HuH-7.5 (cell line): ENCODE data around the gene TRAPPC12.

Source experiments
- DNase-seq: peaks from one replicate; pipeline ENCODE4 v3.0.0; 2011; ENCODE audit warnings: low spot score

TRAPPC12 gene

DNA sequence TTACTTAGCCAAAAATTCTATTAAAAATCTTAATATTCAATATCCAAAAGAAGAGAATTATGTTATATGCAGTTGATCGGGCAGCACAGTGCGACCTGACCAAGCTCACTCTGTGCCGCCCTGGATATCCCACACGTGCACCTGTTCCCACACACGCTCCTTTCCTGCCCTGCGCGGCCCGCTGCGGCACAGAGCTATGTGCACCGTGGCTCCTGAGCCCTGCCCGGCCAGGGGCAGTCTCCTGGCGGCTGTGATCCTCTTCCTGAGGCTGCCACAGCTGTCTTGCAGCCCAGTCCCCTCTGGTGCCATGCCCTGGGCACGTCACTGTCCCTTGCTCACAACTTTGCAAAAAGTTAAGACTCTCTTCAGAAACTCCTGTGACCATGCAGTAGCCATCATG, 29.3 kb downstream of the TRAPPC12 start:
- no peak for DNase-seq

DNA sequence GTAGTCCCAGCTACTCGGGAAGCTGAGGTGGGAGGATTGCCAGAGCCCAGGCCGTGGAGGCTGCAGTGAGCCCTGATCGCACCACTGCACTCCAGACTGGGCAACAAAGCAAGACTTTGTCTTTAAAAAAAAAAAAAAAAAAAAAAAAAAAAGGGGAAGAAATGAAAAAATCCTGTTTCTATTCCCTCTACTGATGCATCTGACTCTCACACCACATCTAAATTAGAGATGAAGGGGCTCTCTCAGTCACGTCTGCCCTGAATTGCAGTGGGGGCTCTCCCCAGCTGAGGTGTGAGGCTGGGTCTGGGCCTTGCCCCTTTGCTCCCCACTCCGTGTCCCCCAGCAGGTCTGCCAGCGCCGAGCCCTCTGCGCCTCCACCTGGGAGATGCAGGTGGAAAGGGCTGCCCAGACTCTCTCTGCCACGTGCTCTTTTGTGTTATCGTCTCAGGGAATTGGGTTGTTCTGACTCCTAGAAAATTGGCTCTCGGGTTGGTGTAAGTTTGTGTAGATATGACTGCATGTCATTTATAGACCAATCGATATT, 30.2 kb downstream of the TRAPPC12 start:
- no peak for DNase-seq

DNA sequence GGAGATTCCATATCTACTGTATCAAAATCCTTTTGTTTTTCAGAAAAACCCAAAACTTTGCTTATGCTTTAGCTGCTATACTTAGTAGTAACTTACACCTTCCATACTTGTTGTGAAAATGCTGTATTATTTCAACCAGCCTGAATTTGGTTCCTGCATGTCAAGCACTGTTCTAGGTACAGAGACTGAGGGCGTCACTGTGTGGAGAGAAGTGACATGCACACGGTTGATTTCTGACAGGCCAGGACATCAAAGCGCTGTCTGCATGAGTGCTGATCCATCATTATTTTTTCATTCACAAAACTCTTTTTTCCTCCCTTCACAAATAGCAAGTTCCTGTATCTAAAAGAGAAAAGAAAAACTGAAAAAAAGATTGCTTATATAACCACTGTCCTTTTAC, 31.6 kb downstream of the TRAPPC12 start:
- no peak for DNase-seq

DNA sequence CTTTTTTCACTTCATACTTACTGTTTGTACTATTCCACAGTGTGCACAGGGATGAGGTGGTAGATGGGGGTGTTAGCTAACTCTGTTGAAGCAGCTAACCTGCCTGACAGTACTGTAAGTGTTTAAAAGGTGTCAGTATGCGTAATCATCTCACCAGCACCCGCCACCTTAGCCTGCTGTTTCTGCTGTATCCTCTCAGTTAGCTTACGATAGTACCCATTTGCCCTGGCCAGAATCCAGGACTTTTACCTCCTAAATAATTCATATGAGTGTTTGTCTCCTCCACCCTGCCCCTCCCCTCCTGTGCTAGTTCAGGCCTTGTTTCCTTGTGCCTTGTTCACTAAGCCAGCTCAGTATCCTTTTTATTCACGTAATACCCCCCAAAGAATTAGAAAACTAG, 34.2 kb downstream of the TRAPPC12 start:
- DNase-seq = no peak

DNA sequence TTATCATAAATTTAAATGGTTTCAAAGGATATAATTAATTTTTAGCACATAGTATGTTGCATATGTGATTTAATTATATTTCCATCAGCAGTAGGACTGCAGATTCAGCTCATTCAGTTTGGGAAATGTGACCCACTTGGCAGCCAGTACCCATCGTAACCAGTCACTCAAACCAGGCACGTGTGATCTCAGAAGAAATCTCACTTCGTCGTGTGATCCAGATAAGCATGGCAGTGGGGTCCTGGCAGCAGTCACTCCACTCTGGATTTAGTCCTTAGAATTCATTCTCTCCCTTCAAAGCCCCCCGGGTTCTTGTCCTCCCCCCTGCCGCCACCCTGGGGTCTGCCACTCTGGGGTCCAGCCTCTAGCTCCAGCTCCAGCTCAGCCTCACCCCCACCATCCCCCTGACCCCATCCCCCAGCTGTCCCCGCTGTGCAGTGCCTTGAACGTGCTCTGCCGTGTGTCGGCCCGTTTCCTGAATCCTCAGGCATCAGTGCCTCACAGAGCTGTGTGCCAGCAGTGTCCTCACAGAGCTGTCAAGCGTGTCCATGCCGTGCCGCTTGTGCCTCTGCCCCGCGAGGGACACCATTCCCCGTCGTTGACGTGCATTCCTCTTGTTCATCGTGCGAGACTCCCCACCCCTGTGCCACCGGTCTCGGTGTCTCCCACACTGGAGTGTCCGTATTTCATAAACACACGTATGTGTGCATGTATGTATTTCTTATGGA, 34.8 kb downstream of the TRAPPC12 start:
- DNase-seq = no peak

DNA sequence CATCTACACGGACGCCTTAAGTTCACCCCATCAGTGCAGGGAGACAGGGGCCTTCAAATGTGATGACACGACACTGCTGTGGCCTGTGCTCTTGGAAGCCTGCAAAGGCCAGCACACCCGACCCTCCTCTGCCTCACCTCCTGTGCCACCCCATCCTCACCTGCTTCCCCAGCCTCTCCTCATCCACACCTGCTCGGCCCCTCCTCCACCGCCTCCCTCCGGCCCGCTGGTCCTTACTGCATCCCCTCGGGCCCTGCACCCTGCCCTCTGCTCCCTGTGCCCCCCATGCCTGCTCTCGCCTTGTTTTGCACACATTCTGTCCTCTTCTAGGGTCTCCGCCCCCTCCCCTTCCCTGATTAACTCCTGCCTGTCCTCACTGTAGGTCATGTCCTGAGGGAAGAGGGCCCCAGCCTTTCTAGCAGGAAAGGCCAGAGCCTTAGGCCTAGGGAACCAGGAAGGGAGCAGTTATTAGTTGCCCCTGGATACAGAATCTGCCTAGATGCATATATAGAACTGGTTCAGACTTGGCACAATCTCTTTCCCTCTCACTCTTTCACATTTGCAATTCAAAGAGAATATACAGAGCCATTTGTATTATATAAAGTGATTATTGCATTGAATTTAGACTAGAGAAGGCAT, 39.4 kb downstream of the TRAPPC12 start:
- DNase-seq = no peak

DNA sequence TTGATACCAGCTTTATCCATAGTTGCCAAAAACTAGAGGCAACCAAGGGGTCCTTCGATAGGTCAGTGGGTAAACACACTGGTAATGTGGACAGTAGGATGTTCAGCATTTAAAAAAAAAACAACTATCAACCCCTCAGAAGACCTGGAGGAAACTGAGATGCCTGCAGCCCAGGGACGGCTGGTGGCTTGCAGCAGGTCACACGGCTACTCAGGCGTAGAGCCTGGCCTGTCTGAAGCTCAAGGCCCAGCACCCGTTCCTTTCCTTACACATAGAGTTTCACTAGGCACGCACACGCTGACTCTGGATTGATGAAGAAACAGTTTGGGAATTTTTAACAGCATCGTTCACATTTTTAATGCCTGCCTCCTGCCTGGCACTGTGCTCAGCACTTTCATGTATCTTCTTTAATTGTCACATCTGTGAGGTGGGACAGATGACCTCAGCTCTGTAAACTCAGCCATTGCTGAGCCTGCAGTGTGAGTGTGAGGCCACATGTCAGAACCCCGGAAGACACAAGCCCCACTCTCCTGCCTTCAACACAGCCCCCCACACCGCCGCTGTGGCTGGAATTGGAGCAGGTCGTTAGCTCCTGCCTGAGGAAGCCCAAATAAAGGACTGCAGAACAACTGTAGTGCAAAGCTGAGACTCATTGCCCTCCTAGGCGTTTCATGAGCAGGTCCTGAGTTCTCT, 40.7 kb downstream of the TRAPPC12 start:
- no peak for DNase-seq

DNA sequence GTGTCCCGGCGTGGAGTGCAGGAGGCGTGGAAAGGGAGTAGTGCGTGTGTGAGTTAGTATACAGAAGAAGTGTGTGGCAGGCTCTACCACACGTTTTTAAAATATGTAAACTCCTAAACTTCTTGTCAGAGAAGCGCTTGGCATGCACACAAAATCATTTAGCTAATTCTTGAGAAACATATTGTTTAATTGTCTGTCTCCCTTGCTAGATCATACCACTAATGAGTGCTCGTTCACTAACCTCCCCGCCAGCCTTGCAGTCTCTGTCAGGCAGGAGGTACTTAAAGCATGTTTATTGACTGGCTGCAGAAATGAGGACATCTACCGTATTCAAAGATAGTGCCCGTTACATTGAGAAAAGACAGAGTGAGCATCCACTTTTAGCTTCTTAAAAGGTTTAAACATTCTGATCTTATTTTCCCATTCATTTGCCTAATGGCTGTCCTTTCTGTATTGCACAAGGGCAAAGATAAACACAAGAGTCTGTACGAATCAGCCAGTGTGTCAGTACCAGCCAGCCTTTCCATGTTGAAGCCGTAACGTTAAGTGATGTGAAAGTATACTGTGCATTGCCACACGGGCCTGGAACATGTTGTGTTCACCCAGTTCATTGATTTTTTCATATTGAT, 41.4 kb downstream of the TRAPPC12 start:
- DNase-seq = no peak

DNA sequence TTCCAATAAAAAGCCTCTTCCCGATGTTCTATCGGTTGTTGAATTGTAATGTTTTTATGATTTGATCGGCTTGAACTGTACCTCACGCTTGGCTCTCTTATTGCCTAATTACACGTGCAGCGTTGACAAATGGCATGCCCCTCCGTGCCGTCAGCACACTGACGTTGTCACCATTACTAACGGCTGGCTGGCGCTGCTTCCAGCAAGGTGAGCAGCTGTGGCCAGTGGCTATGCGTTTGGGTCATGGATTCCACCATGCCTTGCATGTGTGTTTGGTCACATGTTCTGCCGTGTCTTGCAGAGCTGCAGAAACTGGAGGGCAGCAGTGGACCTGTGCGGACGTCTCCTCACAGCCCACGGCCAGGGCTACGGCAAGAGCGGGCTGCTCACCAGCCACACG, 42.1 kb downstream of the TRAPPC12 start:
- no peak for DNase-seq

DNA sequence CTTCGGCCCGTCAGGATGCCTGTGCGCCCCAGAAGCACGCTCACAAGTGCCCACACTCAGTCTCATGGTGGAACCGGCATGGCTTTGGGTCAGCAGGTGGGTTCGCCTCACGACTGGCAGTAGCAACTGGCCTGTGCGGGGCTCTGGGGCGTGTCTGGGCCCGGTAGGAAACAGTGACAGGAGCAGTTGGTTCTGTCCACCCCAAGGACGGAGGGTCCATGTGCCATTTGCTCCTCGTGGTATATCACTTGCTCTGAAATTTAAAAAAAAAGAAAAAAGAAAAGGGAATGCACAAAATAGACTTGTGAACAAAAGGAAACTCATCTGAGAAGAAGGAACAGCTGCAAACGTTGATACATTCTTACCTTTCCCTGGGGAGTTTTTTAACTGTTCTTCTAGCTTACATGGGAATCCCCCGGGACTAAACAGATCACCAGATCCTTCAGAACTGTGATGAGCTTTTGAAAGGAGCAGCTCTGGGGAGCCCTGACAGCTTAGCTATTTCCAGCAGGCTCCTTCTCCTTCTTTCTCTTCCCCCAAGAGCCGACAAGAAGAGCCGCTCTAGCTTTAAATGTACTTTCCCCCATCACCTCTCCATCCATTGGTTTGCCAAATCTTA, 42.8 kb downstream of the TRAPPC12 start:
- DNase-seq = no peak

DNA sequence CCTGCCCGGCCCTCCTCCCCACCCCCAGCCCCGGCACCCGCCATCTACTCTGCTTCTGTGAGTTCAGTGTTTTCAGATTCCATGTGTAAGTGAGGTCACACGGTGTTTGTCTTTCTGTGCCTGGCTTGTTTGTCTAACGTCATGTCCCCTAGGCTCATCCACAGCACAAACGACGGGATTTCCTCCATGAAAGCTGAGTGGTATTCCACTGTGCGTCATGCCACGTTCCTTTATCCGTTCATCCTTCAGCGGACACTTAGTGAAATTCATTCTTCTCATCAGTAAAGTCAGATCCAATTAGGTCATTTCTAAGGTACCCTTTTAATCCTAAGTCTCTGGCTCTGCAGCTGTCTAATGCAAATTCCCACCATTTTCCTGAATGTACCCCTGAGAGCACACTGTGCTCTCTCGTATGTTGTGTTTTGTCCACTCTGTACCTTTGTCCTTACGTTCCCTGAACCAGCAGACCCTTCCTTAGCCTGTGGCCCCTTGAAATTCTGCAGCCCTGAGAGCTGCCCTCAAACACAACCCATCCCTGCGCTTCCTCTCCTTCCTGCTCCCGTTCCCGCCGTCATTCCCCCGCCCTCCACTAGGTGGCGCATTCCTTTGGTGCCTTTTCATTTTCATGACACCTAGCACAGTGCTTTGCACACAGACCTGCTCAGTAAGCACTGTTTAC, 44.1 kb downstream of the TRAPPC12 start:
- peak; percentile 65 for DNase-seq

DNA sequence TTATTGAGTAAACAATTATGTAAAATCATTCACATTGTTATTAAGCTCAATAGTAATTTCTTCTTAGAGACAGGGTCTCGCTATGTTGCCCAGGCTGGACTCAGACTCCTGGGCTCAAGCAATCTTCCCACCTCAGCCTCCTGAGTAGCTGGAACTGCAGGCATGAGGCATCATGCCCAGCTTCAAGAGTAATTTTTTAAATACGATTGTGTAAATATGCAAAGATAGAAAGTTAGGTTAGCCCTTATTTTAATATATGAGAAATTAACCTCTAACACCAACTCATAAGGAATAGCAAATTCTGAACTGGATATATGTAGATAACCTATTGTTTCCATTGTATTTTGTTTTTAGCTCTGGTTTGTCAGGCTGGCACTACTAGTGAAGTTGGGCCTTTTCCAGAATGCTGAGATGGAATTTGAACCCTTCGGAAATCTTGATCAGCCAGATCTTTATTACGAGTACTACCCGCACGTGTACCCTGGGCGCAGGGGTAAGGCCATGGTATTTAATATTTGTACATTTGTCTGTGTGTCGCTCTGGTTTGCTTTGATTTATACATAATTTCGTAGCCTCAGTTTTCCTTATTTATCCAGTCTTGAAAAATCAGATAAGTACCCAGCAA, 44.8 kb downstream of the TRAPPC12 start:
- no peak for DNase-seq

DNA sequence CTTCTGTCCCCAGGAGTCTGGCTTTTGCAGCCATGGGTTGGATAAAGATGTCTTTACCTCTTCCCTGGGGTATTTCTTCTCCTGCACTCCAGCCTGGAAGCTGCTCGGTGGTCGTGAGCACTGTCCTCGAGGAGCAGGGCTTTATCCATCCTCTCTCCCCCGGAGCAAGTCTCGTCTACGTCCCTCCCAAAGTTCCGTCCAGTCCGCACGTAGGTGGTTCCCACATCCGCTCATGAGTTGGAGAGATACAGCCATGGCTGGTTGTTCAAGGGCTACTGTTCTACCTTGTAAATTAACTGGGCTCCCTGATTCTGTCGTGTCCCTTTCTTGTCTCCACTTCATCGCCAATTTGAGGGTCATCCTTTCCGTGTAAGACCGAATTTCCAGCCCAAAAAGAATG, 47.1 kb downstream of the TRAPPC12 start:
- DNase-seq = no peak

DNA sequence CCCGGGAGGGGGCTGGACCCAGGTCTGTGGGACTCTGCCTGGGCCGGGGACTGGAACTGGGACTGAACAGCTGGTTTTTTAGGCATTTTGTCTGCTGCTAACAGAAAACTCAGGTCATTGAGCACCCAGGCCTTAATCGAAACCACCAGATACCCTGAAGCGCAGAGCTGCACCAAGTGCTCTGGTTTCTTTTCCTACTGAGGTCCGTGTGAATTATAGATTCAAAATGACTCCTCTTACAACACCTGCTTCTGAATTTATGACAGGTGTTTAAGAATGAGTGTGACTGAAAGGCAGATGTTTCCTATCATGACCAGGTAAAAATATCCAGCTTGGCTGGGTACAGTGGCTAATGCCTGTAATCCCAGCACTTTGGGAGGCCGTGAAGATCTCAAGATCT, 47.8 kb downstream of the TRAPPC12 start:
- no peak for DNase-seq

DNA sequence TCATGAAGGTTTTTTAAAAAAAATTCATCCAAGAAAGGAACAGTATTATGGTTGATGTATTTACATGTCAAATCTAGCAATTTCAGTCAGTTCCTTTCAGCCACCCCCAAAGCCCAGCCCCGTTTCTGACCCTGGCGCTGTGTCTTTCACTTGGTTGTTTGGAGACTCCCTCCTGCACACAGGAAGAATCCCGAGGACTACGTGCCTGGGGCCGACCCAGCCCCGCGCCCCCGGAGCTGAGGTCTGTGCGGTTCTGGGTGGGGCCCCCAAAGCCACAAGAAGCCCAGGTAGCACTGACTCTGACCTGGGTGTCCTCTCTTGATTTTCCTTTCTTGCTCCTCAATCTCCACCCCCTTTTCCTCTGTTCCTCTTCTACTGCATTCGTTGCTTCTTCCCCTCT, 49.1 kb downstream of the TRAPPC12 start:
- no peak for DNase-seq

DNA sequence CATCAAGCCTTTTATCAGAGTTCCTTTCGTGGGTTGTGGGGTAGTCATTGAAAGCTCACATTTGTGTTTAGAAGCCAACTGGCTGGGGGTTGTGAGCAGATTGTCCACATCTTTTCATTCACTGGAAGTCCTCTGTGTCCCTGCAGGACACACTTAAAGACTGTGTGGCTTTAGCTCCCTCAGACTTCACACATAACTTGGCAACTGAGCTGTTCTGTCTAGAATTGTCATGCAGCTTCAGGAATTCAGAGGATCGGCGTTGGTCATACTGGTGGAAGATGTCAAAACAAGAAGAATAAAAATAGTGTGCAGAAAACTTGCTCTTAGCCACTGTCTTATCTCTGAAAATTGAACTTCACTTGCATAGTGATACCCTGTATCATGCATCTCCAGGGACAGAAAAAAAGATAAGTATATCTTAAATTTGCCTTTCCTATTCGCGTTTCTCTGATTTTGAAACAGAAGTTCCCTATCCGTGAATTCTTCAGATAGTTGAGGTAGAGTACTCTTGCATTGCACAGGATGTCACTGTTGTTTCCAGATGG, 49.6 kb downstream of the TRAPPC12 start:
- no peak for DNase-seq

DNA sequence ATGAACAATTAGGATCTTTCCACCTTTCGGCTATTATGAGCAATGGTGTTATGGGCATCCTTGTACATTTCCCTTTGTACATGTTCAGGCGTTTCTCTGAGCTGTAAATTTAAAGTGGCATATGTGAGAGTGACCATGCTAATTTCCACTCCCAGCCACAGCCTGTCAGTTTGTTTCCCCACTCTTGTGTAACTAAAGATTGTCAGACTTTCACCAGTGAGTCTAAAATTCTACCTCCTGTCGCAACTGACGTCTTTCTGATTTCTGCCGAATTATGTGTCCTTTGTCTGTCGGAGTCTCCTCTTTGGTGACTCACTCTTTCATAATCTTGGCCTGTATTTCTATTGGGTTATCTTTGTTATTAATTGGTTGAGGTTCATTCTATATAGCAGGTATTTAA, 50.7 kb downstream of the TRAPPC12 start:
- no peak for DNase-seq

DNA sequence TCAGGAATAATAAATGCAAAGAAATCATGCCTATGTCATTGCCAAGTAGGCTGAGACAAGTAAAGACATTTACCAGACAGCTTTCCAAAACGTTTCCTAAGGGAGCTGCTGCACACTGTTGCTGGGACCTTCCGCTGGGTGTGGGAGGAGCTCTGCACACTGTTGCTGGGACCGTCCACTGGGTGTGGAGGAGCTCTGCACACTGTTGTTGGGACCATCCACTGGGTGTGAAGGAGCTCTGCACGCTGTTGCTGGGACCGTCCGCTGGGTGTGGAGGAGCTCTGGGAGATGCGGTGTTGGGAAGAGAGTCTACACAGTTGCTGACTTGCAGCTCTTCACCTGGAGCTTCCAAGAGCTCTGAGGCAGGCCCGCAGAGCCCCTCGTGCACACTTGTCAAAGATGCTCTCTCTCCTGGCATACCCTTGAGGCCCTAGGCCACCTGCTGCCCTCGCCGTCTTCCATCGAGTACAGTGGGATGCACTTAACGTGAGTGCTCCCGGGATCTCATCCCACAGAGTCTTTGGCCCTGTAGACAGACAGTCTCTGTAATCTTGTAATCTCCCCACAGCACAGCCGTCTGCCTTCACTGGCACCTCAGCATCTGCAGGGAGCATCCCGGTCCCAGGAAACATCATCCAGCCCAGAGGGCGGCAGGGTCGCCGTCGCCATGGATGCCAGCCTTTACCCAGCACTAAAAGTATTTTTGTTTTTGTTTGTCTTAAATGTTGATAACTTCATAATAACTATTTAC, 51.4 kb downstream of the TRAPPC12 start:
- no peak for DNase-seq

DNA sequence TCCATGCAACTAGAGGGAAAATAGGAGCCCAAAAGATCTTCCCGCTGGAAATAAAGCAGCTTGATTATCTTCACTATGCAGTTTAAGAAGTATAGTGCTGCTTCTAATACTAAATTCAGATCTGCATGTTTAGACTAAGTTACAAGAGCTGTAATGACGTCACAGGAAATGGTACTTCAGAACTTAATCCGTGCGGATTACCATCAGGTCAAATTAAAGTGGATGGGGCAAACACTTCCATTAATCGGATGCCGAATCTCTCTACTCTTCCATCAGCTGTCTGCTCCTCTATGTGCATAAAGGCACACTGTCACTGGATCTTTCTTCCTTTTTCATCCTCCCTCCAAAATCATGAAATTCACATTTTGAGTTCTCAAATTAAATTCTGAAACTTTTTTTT, 52.6 kb downstream of the TRAPPC12 start:
- DNase-seq = no peak

DNA sequence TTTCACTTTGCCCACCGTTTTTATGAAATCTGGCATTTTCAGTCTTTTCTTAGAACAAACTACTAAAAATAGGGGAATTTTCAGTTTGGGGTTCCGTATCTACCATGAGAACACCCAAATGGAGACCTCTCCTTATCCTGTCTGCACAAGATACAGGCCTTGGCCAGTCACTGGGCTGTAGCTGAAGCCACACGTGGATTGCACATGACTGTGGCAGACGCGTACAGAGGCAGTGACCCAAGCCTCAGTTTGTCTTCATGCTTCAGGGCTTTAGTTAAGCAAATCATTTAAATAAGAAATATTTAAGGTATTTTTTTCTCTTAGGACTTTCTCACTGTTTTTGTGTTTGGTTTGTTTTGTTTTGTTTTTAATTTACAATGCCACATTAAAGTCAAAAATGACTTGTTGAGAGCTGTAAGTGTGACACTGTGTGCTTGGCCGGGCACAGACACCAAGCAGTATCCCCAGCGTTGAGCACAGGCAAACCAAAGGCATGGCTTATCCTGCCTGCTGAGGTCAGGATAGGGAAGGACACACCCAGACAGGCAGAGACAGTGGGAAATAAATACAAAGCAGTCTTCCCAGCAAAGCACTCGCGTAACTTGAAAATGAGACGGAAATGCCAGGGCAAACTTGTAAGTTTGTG, 53.3 kb downstream of the TRAPPC12 start:
- no peak for DNase-seq
